Measurements from ENCODE around the gene KMT5C. TPM values are rescaled to one million over a fixed set of nuclear protein-coding genes. Genes with fewer than 3 reads are reported as not detected.

Gene KMT5C
- polyA plus RNA-seq, 6 donors from 2014 or later, result 0.83 to 2.4 (median 1.3) TPM; not detected in 1

- Mint-ChIP-seq H3K36me3 (no peaks in the 10 kb centered on the region), H3K9me3 (no peaks in the 10 kb centered on the region), H3K27ac (peak overlapping the region in 1 of 6 donors; percentile 80), H3K27me3 (peaks cover 3 to 14% (median 13%) of the 10 kb centered on the region in 3 donors), H3K4me3 (no peak overlapping the region), H3K4me1 (peaks cover under 1 to 8% (median 6%) of the 10 kb centered on the region in 3 donors)
- no peak for DNase-seq
- no peak for ATAC-seq (ENCODE audit: low read depth in 2 of 2)
Measured at GRCh38 chr19:55345818-55346724, 6.4 kb downstream of the KMT5C start.

GRCh38 chr19:55346725-55347441, 7.2 kb downstream of the KMT5C start:
- peaks cover 0 to 4% (median 0%) of the 10 kb centered on the region in 3 donors for H3K4me1 Mint-ChIP-seq
- H3K27me3 Mint-ChIP-seq, result peaks cover 11 to 17% (median 17%) of the 10 kb centered on the region in 3 donors
- H3K27ac Mint-ChIP-seq, result no peak overlapping the region
- no peaks in the 10 kb centered on the region for H3K9me3 Mint-ChIP-seq
- DNase-seq, result no peak
- ATAC-seq (ENCODE audit: low read depth in 2 of 2), result no peak
- no peak overlapping the region for H3K4me3 Mint-ChIP-seq
- H3K36me3 Mint-ChIP-seq, result no peaks in the 10 kb centered on the region

GRCh38 chr19:55347442-55348009, 7.8 kb downstream of the KMT5C start:
- Mint-ChIP-seq H3K27me3 (peaks cover 17 to 24% (median 23%) of the 10 kb centered on the region in 3 donors), H3K27ac (peak overlapping the region in 1 of 6 donors; percentile 5)

GRCh38 chr19:55348317-55349034, 8.8 kb downstream of the KMT5C start:
- Mint-ChIP-seq H3K27ac (no peak overlapping the region), H3K4me1 (peaks cover 11 to 15% (median 12%) of the 10 kb centered on the region in 3 donors), H3K9me3 (no peaks in the 10 kb centered on the region), H3K27me3 (peaks cover 27 to 33% (median 33%) of the 10 kb centered on the region in 3 donors), H3K36me3 (peaks cover 0 to 9% of the 10 kb centered on the region in 2 donors), H3K4me3 (no peak overlapping the region)
- DNase-seq (no peak), ATAC-seq (ENCODE audit: low read depth in 2 of 2) (no peak)

More at GRCh38 chr19:55347442-55348009, 7.8 kb downstream of the KMT5C start:
- H3K4me1 Mint-ChIP-seq, result peaks cover 2 to 6% (median 2%) of the 10 kb centered on the region in 3 donors
- ATAC-seq (ENCODE audit: low read depth in 2 of 2), result no peak
- no peak for DNase-seq
- peaks cover 0 to 4% of the 10 kb centered on the region in 2 donors for H3K36me3 Mint-ChIP-seq
- no peak overlapping the region for H3K4me3 Mint-ChIP-seq
- no peaks in the 10 kb centered on the region for H3K9me3 Mint-ChIP-seq

GRCh38 chr19:55350620-55351315, 11.1 kb downstream of the KMT5C start:
- Mint-ChIP-seq H3K4me3 (peak overlapping the region in 2 of 8 donors; percentile 22 to 63), H3K9me3 (peaks cover 0 to 2% (median 0%) of the 10 kb centered on the region in 7 donors), H3K27ac (no peak overlapping the region), H3K4me1 (peaks cover 15 to 24% (median 20%) of the 10 kb centered on the region in 3 donors), H3K36me3 (peaks cover 0 to 9% of the 10 kb centered on the region in 2 donors), H3K27me3 (peaks cover 34 to 49% (median 38%) of the 10 kb centered on the region in 3 donors)
- DNase-seq, result no peak
- no peak for ATAC-seq (ENCODE audit: low read depth in 2 of 2)

- Mint-ChIP-seq H3K9me3 (peaks cover 0 to 2% (median 0%) of the 10 kb centered on the region in 7 donors), H3K27ac (peak overlapping the region in 1 of 6 donors; percentile 62), H3K4me3 (peak overlapping the region in 1 of 8 donors; percentile 70), H3K27me3 (peaks cover 36 to 58% (median 42%) of the 10 kb centered on the region in 3 donors), H3K4me1 (peaks cover 15 to 24% (median 20%) of the 10 kb centered on the region in 3 donors), H3K36me3 (peaks cover 0 to 9% of the 10 kb centered on the region in 2 donors)
- DNase-seq (no peak), ATAC-seq (ENCODE audit: low read depth in 2 of 2) (no peak)
Measured at GRCh38 chr19:55352040-55352439, 12.4 kb downstream of the KMT5C start.

GRCh38 chr19:55352549-55353145, 13.0 kb downstream of the KMT5C start:
- DNase-seq (no peak), ATAC-seq (ENCODE audit: low read depth in 2 of 2) (no peak)
- peak overlapping the region in 6 of 8 donors; percentile 61 to 86 (median 72) for H3K4me3 Mint-ChIP-seq
- peaks cover 0 to 9% of the 10 kb centered on the region in 2 donors for H3K36me3 Mint-ChIP-seq
- H3K27ac Mint-ChIP-seq, result peak overlapping the region in 1 of 6 donors; percentile 95
- H3K4me1 Mint-ChIP-seq, result peaks cover 15 to 28% (median 20%) of the 10 kb centered on the region in 3 donors
- peaks cover 0 to 2% (median 0%) of the 10 kb centered on the region in 7 donors for H3K9me3 Mint-ChIP-seq
- H3K27me3 Mint-ChIP-seq, result peaks cover 40 to 64% (median 48%) of the 10 kb centered on the region in 3 donors

GRCh38 chr19:55353356-55353802, 13.7 kb downstream of the KMT5C start:
- DNase-seq (no peak), ATAC-seq (ENCODE audit: low read depth in 2 of 2) (no peak)
- Mint-ChIP-seq H3K27me3 (peaks cover 40 to 71% (median 56%) of the 10 kb centered on the region in 3 donors), H3K4me3 (peak overlapping the region; percentile 72 to 89 (median 79)), H3K4me1 (peaks cover 15 to 28% (median 20%) of the 10 kb centered on the region in 3 donors), H3K27ac (peak overlapping the region in 1 of 6 donors; percentile 21), H3K36me3 (peaks cover 0 to 9% of the 10 kb centered on the region in 2 donors), H3K9me3 (peaks cover 0 to 2% (median 0%) of the 10 kb centered on the region in 7 donors)

GRCh38 chr19:55353803-55354697, 14.4 kb downstream of the KMT5C start:
- Mint-ChIP-seq H3K27ac (peak overlapping the region in 1 of 6 donors; percentile 84), H3K4me1 (peaks cover 15 to 28% (median 20%) of the 10 kb centered on the region in 3 donors), H3K36me3 (peaks cover 0 to 9% of the 10 kb centered on the region in 2 donors), H3K9me3 (peaks cover 0 to 2% (median 0%) of the 10 kb centered on the region in 7 donors), H3K27me3 (peaks cover 40 to 75% (median 56%) of the 10 kb centered on the region in 3 donors), H3K4me3 (peak overlapping the region; percentile 72 to 89 (median 79))
- DNase-seq (peak; percentile 51), ATAC-seq (ENCODE audit: low read depth in 2 of 2) (peak; percentile 71)

- Mint-ChIP-seq H3K4me3 (peak within 1 kb of the TSS; percentile 72 to 89 (median 79)), H3K4me1 (peaks cover 15 to 28% (median 20%) of the 10 kb centered on the region in 3 donors), H3K27ac (peak within 1 kb of the TSS in 2 of 6 donors; percentile 21 to 84), H3K9me3 (peaks cover 0 to 2% (median 0%) of the 10 kb centered on the region in 7 donors), H3K36me3 (peaks cover 0 to 9% of the 10 kb centered on the region in 2 donors), H3K27me3 (peaks cover 40 to 75% (median 56%) of the 10 kb centered on the region in 3 donors)
- ATAC-seq (ENCODE audit: low read depth in 2 of 2), result no peak
- no peak for DNase-seq
Measured at GRCh38 chr19:55354698-55355212, 15.1 kb downstream of the KMT5C start, which contains the start of gene COX6B2. TSS of gene COX6B2 (minus strand) at chr19:55354719. CDS start at chr19:55354521, 198 bp downstream.

Measured in naive B cell (primary cell).